Fibroblast of lung (primary cell): ENCODE measurements around the gene CMIP.

Source experiments
- EZH2 ChIP-seq: IDR thresholded peaks from 2 replicates; pipeline ENCODE4 v1.5.1; 2012; ENCODE audit warnings: low read length, control low read depth, mild to moderate bottlenecking; ENCODE audit errors: missing control alignments
- TF ChIP-seq, protein P1 (sequence below), 2 donors: IDR thresholded peaks in 1 of 2; conservative IDR thresholded peaks in 1 of 2; 1 replicate in 1 of 2; 2 replicates in 1 of 2; pipeline ENCODE4 v1.5.1; 2011 to 2012; ENCODE audit warnings: low read length in 2 of 2, control low read depth in 1 of 2, inconsistent platforms in 1 of 2, low read depth in 1 of 2, mild to moderate bottlenecking in 1 of 2

DNA sequence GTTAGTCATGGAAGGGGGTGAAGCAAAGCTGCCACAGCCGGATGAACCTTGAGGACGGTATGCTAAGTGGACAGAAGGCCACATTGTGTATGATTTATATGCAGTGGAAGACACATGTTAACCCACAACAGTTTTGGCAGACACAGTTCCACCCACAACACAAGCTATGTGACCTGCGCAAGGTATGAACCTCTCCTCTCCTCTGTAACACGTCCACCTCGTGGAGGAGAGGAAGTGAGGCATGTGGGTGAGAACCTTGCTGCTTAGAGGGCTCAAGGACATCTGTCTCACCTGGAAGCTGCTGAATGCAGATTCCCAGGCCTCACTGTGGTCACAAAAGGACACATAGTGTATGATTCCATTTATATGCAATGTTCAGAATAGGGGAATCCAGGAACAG, 198.3 kb downstream of the CMIP start:
- TF ChIP-seq, protein P1, sequence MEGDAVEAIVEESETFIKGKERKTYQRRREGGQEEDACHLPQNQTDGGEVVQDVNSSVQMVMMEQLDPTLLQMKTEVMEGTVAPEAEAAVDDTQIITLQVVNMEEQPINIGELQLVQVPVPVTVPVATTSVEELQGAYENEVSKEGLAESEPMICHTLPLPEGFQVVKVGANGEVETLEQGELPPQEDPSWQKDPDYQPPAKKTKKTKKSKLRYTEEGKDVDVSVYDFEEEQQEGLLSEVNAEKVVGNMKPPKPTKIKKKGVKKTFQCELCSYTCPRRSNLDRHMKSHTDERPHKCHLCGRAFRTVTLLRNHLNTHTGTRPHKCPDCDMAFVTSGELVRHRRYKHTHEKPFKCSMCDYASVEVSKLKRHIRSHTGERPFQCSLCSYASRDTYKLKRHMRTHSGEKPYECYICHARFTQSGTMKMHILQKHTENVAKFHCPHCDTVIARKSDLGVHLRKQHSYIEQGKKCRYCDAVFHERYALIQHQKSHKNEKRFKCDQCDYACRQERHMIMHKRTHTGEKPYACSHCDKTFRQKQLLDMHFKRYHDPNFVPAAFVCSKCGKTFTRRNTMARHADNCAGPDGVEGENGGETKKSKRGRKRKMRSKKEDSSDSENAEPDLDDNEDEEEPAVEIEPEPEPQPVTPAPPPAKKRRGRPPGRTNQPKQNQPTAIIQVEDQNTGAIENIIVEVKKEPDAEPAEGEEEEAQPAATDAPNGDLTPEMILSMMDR (conservative IDR thresholded peaks at IDR 0.05 in 1 of 2, IDR thresholded peaks at IDR 0.05 in 1 of 2; ENCODE audit: low read depth in 1 of 2, low read length in 2 of 2) = no peak
- no peak for TF ChIP-seq EZH2
